Hematopoietic multipotent progenitor cell treated with erythropoietin and hydrocortisone succinate and interleukin-3 and kit ligand, for 4 days (in vitro differentiated cells): ENCODE results near the gene PLXNA2.

Source experiments
- DNase-seq: peaks from one replicate; pipeline ENCODE4 v3.0.0-alpha.2; 2015

Gene PLXNA2, protein sequence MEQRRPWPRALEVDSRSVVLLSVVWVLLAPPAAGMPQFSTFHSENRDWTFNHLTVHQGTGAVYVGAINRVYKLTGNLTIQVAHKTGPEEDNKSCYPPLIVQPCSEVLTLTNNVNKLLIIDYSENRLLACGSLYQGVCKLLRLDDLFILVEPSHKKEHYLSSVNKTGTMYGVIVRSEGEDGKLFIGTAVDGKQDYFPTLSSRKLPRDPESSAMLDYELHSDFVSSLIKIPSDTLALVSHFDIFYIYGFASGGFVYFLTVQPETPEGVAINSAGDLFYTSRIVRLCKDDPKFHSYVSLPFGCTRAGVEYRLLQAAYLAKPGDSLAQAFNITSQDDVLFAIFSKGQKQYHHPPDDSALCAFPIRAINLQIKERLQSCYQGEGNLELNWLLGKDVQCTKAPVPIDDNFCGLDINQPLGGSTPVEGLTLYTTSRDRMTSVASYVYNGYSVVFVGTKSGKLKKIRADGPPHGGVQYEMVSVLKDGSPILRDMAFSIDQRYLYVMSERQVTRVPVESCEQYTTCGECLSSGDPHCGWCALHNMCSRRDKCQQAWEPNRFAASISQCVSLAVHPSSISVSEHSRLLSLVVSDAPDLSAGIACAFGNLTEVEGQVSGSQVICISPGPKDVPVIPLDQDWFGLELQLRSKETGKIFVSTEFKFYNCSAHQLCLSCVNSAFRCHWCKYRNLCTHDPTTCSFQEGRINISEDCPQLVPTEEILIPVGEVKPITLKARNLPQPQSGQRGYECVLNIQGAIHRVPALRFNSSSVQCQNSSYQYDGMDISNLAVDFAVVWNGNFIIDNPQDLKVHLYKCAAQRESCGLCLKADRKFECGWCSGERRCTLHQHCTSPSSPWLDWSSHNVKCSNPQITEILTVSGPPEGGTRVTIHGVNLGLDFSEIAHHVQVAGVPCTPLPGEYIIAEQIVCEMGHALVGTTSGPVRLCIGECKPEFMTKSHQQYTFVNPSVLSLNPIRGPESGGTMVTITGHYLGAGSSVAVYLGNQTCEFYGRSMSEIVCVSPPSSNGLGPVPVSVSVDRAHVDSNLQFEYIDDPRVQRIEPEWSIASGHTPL (N-terminal part only)

DNA sequence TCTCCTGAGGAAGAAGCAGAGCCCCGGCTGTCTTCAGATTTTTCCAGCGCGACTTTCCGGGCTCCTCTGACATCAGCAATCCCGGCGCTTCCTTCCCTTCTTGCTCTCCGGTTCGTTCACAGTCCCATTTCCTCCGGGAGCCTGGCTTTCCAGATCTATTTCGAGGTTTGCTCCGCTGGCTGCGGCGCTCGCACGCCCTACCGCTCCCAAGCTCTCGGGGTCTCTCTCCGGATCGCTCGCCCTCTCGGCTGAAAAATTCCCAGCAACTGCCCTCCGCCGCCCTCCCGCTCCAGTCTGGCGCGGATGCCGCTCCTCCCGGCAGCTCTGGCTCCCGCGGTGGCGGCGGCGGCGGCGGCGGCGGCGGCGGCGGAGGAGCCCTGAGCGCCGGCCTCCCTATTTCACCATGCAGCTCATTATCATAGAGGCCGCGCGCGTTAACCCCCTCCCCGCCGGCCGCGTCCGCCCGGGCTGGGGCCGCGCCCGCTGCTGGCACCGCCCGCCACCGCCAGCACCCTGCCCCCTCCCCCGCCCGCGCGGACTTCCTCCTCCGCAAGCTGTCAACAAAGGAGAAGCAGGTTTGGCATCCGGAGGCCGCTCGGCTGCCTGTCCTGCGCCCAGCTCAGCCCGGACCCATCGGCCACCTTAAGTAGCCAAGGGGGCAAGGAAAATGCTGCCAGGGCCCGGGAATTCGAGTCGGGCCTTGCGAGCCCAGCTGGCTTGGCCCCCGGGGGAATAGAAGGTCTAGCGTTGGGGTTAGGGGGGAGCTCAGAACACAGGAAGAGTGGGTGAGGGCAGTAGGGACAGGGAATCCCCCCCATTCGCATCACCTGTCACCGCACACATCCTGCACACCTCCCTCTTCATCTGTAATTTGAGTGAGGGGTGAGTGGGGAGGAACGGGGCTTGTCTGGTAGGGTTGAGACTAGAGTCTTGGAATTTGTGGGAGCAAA, at the start of gene PLXNA2:
Gene PLXNA2, minus strand, starts transcription at position 418 of the 950 bp plus-strand sequence. CDS start 26,462 bp downstream, outside the sequence.
- peak; percentile 92 for DNase-seq

- no peak for DNase-seq
Observed at GRCh38 chr1:208292908-208293307, 48.7 kb upstream of the PLXNA2 start.

DNA sequence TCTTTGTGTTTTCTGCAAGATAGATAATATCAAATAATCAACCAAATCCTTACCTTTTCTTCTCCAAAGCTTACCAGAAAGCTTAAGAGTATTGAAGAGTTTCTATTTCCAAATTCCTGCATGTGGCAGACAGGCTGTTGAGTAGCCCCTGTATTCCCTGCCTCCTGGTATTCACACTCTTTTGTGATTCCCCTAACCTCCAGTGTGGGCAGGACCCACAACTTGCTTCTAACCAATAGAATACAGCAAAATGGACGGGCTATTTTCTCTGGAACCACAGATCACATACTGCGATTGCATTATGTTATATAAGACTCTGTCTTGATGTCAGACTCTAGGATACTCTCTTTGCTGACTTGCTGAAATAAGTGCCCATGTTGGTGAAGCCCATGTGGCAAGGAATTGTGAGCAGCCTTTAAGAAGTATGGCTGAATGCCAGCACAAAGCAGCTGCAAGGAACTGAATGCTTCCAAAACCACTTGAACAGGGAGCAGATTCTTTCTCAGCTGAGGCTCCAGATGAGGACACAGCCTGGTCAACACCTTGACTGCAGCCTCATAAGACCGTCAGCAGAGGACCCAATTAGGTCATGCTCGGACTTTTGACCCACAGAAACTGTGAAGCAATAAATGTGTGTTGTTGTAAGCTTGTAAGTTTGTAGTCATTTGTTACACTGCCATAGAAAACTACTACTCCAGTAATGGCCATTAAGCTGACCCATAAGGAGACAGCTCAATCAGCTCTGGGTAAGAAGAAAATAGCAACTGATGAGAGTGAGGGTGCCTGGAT, 47.9 kb upstream of the PLXNA2 start:
- no peak for DNase-seq

- DNase-seq: no peak
Observed at GRCh38 chr1:208291129-208291528, 46.9 kb upstream of the PLXNA2 start.

DNA sequence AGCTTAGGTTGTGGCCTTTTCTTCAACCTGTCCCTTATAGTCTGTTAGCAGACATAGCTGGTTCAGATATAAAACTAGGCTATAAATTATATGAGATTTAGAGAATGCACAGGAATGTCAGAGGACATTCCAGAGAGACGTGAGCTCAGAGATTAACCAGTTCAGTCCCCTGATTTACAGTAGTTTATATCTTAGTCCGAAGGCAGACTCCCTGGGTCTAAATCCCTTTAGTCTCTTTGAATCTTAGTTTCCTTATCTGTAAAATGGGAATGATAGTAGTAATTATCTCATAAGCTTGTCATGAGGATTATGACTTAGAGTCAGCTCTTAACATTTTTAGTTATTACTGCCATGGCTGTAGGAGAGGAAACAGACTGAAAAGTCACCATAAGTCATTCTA, 45.5 kb upstream of the PLXNA2 start:
- DNase-seq: no peak

- DNase-seq: no peak
Observed at GRCh38 chr1:208288495-208288894, 44.3 kb upstream of the PLXNA2 start.

GRCh38 chr1:208280681-208281450, 36.7 kb upstream of the PLXNA2 start:
- peak; percentile 33 for DNase-seq

GRCh38 chr1:208279826-208280588, 35.8 kb upstream of the PLXNA2 start:
- no peak for DNase-seq

DNA sequence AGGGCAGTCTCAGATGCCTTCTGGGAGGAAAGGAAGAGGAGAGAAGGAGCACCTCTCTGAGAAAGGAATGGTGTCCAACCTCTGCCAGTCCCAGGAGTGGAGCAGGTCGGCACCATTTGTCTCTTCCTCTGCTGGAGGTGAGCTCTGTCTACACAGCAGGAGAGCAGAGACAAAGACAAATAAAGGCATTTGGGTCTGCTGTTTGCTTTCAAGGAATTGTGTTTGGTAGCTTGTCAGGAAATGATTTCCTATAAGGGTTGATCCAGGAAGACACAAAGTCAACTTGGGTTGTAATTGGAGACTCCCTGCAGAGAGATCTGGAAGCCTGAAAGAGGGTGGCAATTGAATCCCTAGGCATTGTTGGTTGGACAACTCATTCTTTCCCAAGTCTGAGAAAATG, 34.5 kb upstream of the PLXNA2 start:
- DNase-seq: no peak

GRCh38 chr1:208276757-208277435, 32.7 kb upstream of the PLXNA2 start:
- no peak for DNase-seq

GRCh38 chr1:208275083-208275482, 30.9 kb upstream of the PLXNA2 start:
- no peak for DNase-seq

GRCh38 chr1:208273386-208274017, 29.3 kb upstream of the PLXNA2 start:
- no peak for DNase-seq

DNA sequence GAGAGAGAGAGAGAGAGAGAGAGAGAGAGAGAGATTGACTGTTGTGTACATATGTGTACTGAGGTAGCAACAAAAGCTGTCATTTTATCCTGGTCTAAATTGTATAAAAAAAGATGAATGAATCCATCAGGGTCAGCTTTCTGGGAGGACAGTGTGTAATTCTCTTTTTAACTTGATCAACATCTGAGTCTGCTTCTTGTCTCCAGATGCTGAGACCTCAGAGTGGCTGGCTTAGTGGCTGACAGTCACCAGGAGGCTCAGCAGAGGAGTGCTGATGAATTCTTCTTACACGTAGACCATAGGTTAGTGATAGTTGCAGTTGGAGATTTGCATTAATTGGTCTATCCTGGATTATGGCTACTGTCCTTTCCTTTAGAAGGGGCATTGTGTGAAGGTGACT, 28.5 kb upstream of the PLXNA2 start:
- no peak for DNase-seq

GRCh38 chr1:208272311-208272710, 28.1 kb upstream of the PLXNA2 start:
- no peak for DNase-seq

GRCh38 chr1:208271236-208271635, 27.1 kb upstream of the PLXNA2 start:
- no peak for DNase-seq

GRCh38 chr1:208270651-208271141, 26.5 kb upstream of the PLXNA2 start:
- DNase-seq: no peak

DNA sequence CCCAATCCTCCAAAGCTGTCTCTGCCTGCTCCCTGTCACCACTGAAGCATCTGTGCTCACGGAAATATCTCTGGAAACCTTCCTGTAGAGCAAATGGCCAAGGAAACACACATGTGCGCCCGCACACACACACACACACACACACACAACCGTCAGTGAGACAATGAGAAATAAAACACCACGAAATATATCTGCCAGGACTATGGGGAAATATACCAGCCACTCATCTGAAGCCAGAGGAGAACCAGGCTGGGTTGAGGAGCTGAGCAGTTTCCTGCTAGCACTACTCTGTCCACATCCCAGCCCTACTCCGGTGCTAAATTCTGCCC, 25.1 kb upstream of the PLXNA2 start:
- no peak for DNase-seq

- DNase-seq: no peak
Observed at GRCh38 chr1:208268541-208269337, 24.6 kb upstream of the PLXNA2 start.
